Lower leg skin (tissue), 4 donors: Measurements from ENCODE around the gene ZNF287. TPM values are rescaled to one million over a fixed set of nuclear protein-coding genes. Genes with fewer than 3 reads are reported as not detected.
"Not testable (repeated sequence)": the region's sequence is repeated elsewhere in the genome, so short reads cannot be mapped to it uniquely, and the experiment has no call there.

Source experiments
- DNase-seq, 2 donors: peaks; one replicate each; pipeline ENCODE4 v3.0.0-alpha.2; 2019; ENCODE audit warnings: low spot score in 2 of 2
- H3K4me3 ChIP-seq: fragments of 200-600 bp; sonication (generic); 2 replicates; pipeline ENCODE4 v1.5.1; 2017; ENCODE audit warnings: mild to moderate bottlenecking, low read depth; ENCODE audit not compliant: poor library complexity, severe bottlenecking
- CTCF ChIP-seq, 3 donors: fragments of 450-650 bp; IDR thresholded peaks; one replicate each; pipeline ENCODE4 v1.5.1; 2016; ENCODE audit warnings: antibody characterized with exemption in 3 of 3, mild to moderate bottlenecking in 3 of 3, moderate library complexity in 2 of 3
- POLR2A ChIP-seq, 2 donors: fragments of 450-650 bp; IDR thresholded peaks; one replicate each; pipeline ENCODE4 v1.6.1; 2016 to 2017; ENCODE audit warnings: antibody characterized with exemption in 2 of 2, mild to moderate bottlenecking in 1 of 2, moderate library complexity in 1 of 2
- WGBS, 2 donors: methylation state at CpG; one replicate each; pipeline ENCODE4 v1.1.5; 2018; 5-methylcytosine and 5-hydroxymethylcytosine counted together
- intact Hi-C: fragments of 100-400 bp; cut with DNase I; formaldehyde crosslinking; loops from one replicate; pipeline ENCODE4 v1.15.0; 2023; ENCODE audit warnings: low total_unique reads
- total RNA-seq, 4 donors: library from RNA; depleted of rRNA; stranded (reverse); fragments of >200 nt; gene quantifications; one replicate each; pipeline ENCODE4 v1.1.0, GENCODE V29; 2016

ZNF287 gene
- total RNA-seq, 4 donors from 2014 or later = 3.9 to 11.8 (median 5.8) TPM

DNA sequence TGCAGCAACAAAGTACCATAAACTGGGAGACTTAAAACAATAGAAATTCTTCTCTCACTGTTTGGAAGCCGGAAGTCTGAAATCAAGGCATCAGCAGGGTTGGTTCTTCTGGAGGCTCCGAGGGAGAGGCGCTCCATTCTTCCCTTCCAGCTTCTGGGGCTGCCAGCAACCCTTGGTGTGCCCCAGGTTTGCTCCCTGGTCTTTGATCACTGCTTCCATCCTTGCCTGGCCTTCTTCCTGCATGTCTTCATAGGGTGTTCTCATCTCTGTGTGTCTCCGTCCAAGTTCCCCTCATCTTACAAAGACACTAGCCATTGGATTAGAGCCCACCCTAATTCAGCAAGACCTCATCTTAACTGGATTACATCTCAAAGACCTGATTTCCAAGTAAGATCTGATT lies 41.7 kb downstream of the ZNF287 start:
- intact Hi-C loops = loop anchor here (10.0 kb wide), 1 partner anchor 172 kb away; the partner anchor contains the start of gene CENPV
- TF ChIP-seq POLR2A (IDR thresholded peaks at IDR 0.05) (no peak), CTCF (IDR thresholded peaks at IDR 0.05) (no peak)
- H3K4me3 ChIP-seq = no peak overlapping the region
- 80 to 81% methylated on average over 4 of the region's 4 CpGs for WGBS, 2 donors
- DNase-seq = peak in 1 of 2 donors; percentile 65

- intact Hi-C loops = loop anchor here (10.0 kb wide), 1 partner anchor 171 kb away; the partner anchor contains the start of gene CENPV
- peak in 1 of 2 donors; percentile 53 for DNase-seq
- WGBS, 2 donors = 87 to 95% methylated on average over 6 of the region's 6 CpGs
- H3K4me3 ChIP-seq = not testable (repeated sequence)
These were observed 43.4 kb downstream of the ZNF287 start for GRCh38 chr17:16525556-16525955.

- peak in 1 of 3 donors; percentile 74 for TF ChIP-seq CTCF (IDR thresholded peaks at IDR 0.05)
- no peak for TF ChIP-seq POLR2A (IDR thresholded peaks at IDR 0.05)
- peak; percentile 77 to 93 for DNase-seq
- H3K4me3 ChIP-seq = no peak overlapping the region
- intact Hi-C loops = loop anchor here (5.0 to 10.0 kb wide), 2 partner anchors 69 to 166 kb away; partner anchors contain the start of gene CENPV
- WGBS, 2 donors = 34% methylated on average over 7 of the region's 7 CpGs
These were observed 47.8 kb downstream of the ZNF287 start for GRCh38 chr17:16521070-16521727.

DNA sequence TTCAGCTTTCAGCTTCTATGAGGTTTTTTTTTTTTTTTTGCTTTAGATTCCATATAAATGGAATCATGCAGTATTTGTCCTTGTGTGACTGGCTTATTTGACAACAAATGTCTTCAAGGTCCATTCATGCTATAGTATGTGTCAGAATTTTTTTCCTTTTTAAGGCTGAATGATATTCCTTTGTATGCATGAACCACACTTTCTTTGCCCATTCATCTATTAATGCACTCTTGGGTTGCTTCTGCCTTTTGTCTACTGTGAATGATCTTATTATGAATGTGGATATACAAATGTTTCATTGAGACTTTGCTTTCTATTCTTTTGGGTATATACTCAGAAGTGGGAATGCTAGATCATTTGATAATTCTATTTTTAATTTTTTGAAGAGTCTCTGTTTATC lies 50.0 kb downstream of the ZNF287 start:
- intact Hi-C loops = no loop called here
- peak in 1 of 2 donors; percentile 3 for DNase-seq
- TF ChIP-seq CTCF (IDR thresholded peaks at IDR 0.05) (no peak), POLR2A (IDR thresholded peaks at IDR 0.05) (no peak)
- no peak overlapping the region for H3K4me3 ChIP-seq

GRCh38 chr17:16517477-16517876 lies 51.5 kb downstream of the ZNF287 start:
- intact Hi-C loops = no loop called here
- no peak for DNase-seq
- WGBS, 2 donors = 89 to 94% methylated on average over 7 of the region's 7 CpGs
- no peak overlapping the region for H3K4me3 ChIP-seq
- no peak for TF ChIP-seq CTCF (IDR thresholded peaks at IDR 0.05)
- TF ChIP-seq POLR2A (IDR thresholded peaks at IDR 0.05) = no peak

DNA sequence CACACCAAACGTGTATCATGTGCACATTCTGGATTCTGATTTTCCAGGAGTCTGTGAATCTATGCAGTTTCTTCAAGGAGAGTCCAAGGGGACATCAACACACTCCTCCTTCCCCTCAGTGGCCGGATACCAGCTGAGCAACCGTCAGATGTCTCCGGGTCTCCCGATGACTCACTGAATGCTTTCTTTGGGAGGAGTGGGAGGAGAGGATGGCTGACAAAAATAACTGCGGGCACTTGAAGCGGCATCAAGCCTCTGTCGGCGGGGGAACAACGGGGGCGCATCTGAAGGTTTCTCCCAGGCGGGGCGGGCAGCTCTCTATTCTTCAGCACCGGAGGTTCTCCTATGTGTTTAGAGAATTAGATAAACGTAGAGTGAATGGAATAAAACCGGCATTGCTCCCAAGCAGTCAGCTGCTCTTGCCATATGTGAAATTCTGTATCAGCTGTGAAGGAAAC lies 52.4 kb downstream of the ZNF287 start:
- intact Hi-C loops = no loop called here
- WGBS, 2 donors = 3 to 11% methylated on average over 16 of the region's 16 CpGs
- no peak overlapping the region for H3K4me3 ChIP-seq

More for the DNA sequence above, 52.4 kb downstream of the ZNF287 start:
- no peak for DNase-seq
- TF ChIP-seq POLR2A (IDR thresholded peaks at IDR 0.05) (no peak), CTCF (IDR thresholded peaks at IDR 0.05) (no peak)
